NCI-H748 treated with DMSO at 0.1 percent for 48 hours (cell line): ENCODE data around the gene FOXJ2.
"Not testable (repeated sequence)": the region's sequence is repeated elsewhere in the genome, so short reads cannot be mapped to it uniquely, and the experiment has no call there.

Experiments
- DNase-seq: peaks from one replicate; lab custom pipeline; 2025; lab: John Stamatoyannopoulos, UW

The FOXJ2 gene

DNA sequence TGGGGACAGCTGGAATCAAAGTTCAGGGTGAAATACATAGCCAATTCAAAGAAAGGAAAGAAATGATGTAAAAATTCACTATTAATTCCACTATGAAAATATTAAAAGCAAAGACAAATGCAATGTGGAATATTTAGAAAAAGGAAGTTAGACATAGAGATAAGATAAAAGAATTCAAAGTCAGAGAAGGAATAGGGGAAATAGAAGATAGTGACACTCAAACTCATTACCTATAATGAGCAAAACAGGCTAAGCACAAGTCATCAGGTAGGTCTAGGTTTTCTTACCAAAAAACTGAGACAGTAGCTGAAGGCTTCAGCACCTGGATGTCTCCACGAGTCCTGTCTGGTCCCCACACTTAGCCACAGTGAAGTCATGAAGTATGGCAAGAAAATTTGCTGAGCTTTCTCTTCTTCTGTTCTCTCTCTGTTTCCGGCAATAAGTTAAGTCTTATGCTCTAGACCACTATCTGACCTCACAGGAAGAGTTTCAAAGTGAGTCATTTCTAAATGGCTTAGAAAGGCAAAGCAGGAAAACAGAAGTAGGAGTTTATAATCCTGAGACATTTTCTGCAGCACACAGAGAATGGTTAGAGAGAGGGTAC is 33.6 kb downstream of the FOXJ2 start, which contains the start of gene C3AR1:
C3AR1 (minus strand) TSS at position 369 of the 604 bp plus-strand sequence. CDS start 6,174 bp downstream, outside the sequence.
- no peak for DNase-seq

DNA sequence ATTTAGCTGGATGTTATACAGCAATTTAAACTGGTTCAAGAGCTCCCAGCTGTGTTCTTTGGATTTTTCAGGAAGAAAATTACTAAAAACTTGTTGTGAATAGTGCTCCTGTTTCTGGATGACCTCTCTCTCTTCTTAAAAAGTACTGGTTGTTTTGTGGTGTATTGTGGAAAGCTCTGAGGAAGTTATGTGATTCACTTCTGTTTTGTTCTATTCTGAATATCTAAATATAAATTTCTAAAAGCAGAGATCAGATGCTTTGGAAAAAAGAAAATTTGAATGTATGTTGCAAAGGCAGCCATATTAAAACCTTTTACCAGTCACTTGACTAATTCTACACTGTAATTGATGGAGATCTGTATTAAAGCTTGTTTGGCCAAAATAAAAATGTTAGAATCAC is 37.1 kb downstream of the FOXJ2 start:
- DNase-seq = no peak

DNA sequence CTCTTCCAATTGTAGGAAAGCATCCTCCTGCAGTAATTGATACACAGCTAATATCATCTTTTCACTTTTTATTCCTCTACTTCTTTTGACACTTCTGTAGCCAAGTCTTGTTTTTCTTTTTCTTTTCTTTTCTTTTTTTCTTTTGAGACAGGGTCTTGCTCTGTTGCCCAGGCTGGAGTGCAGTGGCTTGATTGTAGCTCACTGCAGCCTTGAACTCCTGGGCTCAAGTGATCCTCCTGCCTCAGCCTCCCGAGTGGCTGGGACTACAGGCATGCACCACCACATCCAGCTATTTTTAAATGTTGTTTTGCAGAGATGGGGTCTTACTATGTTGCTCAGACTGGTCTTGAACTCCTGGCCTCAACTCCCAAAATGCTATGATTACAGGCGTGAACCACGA is 39.3 kb downstream of the FOXJ2 start:
- DNase-seq = not testable (repeated sequence)

DNA sequence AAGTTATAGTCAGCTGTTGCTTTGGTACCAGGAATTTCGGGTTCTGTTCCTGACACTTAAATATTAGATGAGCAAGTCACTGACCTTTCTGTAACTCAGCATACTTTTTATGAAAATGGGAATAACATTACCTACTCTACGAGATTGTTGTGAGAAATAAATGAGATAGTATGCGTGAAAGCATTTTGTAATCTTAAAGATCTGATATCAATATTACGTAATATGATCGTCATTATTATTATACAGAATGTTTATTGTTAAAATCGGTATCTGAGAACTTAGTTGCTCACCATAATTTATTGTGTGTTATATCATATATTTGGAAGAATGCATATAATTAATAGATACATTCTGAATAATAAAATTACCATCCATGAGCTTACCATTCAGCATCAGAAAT is 43.4 kb downstream of the FOXJ2 start:
- DNase-seq = no peak

DNA sequence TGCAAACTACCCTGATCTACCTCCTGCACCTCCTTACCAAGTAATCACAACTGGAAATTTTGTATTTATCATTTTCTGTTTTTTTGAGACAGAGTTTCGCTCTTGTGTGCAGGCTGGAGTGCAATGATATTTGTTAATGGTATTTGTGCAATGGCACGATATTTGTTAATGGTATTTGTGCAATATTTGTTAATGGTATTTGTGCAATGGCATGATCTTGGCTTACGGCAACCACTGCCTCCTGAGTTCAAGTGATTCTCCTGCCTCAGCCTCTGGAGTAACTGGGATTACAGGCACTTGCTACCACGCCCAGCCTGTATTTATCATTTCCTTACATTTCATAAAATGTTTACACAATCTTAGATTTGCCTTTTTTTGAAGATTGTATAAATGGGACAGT is 43.9 kb downstream of the FOXJ2 start:
- no peak for DNase-seq

DNA sequence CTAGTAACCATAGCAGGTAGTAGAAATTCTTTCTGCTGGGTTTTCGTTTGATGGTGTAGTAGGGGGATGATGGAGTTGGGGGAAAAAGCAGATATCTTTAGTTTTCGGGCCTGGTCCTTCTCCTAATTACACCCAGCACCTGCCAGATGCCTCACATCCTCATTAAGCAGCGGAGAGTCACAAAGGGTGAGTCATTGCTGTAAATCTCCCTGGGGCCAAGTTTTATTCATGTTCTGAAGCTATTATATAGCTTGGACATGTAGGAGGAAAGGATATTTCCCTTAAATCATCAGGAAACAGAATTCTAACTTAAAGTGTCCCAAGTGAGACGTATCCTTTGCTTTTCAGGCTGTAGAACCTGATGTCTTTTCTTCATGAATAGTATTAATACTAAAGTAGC is 44.7 kb downstream of the FOXJ2 start:
- DNase-seq = no peak

DNA sequence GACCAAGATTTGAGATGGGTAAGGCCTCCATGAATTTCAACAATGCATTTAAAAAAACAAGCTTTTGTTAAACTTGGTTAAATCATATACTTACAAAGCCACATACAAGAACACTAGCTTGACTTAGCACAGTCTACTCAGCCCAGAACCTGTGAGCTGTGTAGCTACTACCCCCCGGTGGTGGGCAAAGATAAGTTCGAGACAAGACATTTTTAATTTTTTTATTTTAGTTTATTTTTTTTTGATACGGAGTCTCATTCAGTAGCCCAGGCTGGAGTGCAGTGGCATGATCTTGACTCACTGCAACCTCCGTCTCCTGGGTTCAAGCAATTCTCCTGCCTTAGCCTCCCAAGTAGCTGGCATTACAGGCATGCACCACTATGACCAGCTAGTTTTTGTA is 45.9 kb downstream of the FOXJ2 start:
- no peak for DNase-seq

DNA sequence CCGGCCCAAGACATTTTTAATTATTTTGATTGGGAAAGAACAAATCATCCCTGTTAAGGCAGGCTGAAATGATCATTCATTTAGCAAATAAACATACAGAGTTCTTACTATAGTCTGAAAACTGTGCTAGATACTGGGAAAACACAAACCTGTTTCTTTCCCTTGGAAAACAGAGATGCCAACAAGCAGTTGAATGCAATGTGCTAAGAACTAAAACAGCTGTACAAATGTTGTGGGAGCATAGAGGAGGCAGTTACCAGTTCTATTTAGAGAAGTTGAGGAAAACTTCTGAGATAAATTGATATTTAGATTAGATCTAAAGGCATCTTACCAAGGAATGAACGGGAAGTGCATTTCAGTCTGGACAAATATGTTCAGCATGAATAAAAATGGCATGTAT is 46.4 kb downstream of the FOXJ2 start:
- no peak for DNase-seq

DNA sequence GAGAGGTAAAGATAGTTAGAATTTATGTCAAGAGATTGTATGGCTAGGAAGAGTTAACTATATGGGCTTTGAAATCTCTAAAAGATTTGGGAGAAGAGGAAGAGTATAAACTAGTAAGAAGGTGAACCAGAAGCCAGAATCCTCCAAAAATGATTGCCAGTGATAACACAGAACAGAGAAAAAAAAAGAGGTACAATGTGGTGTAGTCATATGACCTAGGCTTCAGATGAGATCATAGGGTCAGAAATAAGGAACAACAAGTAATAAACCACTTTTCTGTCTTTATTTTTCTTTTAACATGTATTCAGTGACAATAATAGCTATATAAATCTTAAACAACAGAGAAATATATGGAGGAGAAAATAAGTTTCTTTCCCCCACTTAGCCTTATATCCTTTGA is 47.6 kb downstream of the FOXJ2 start:
- no peak for DNase-seq

DNA sequence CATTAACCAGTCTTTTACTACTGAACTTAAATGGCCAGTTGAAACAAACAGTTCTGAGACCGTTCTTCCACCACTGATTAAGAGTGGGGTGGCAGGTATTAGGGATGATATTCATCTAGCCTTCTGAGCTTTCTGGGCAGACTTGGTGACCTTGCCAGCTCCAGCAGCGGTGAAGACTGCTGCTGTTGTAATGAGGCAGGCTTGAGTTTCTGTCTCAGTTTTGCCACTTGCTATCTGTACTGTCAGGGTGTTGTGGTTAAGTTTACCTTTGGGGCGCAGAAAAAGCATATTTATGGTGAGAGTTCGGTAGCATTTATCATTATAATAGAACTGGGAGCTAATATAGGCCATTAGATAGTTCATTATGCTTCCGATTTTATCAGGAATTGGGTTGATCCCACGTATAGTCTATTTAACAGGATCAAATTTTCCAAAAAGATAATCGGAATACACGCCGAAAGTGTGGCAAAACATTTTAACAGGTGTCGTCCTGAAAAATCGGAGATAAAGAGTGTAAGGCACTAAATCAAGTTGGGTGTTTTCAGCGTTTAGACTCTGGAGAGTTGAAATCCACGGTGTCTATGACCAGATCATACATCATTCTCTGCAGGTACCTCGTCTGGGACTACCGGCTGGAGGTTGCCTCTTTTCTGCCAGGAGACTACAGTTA is 48.9 kb downstream of the FOXJ2 start:
- DNase-seq = no peak

DNA sequence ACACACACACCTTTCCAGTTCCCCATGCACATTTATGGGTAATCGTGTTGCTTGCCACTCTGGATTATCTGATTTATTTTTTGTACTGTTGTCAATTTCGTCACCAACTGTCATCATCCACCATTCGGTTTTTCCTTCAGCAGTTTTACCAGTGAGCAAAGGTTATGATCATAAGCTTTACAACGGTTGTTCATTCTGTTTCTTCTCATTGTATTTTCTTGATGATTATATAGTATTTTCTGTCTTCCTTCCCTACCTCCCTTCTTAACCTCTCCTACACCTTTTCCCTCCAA is 50.2 kb downstream of the FOXJ2 start:
- DNase-seq = no peak

DNA sequence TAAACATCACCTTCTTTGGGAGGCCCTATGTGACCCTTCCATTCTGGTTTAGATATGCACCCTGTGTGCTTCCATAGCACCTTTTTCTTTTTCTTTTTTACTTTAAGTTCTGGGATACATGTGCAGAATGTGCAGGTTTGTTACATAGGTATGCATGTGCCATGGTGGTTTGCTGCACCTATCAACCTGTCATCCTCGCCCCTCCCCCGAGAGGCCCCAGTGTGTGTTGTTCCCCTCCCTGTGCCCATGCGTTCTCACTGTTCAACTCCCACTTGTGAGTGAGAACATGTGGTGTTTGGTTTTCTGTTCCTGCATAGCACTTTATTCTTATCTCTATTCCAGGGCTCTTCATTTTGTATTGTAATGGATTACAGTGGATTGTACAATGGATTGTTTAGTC is 51.8 kb downstream of the FOXJ2 start:
- DNase-seq = not testable (repeated sequence)

DNA sequence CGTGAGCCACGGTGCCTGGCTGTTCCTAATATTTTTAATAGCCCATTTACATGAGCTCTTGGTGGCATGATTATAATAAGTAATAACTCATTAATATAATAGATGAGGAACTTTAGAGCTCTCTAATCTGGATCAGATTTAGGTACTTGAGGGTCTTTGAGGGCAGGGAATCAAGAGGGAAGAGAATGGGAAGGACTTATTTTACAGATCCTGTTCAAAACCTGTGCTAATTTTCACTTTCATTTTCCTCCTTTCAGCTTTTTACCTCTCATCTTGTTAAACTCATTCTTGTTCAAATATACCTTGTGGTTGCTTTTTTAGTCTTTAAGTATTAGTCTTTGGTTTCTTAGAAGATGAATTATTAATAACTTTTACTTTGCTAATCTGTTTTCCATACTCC is 55.1 kb downstream of the FOXJ2 start:
- no peak for DNase-seq

DNA sequence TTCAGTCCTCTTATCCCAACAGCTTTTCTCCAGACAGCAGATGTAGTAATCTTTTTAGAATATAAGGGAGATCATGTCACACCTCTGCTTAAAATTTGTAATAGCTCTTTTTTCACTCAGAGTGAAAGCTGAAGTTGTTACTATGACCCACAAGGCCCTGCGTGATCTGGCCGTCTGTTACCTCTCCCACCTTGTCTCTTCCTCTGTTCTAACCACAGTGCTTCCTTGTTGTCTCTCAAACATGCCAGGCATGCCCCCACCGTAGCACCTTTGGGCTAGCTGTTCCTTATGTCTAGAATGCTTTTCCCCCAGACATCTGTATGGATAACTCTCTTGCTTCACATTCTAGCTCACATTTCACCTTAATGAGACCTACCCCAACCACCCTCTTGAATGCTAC is 56.1 kb downstream of the FOXJ2 start:
- no peak for DNase-seq

DNA sequence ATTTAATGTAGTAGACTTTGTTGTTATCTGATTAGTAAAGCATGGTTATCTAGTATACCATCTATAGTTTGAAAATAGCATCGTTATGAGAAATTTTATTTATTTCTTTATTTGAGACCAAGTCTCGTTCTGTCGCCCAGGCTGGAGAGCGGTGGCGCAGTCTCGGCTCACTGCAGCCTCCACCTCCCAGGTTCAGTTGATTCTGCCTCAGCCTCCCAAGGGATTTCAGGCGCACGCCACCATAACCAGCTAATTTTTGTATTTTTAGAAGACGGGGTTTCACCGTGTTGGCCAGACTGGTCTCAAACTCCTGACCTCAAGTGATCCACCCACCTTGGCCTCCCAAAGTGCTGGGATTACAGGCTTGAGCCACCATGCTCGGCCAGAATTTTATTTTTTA is 56.8 kb downstream of the FOXJ2 start:
- not testable (repeated sequence) for DNase-seq

DNA sequence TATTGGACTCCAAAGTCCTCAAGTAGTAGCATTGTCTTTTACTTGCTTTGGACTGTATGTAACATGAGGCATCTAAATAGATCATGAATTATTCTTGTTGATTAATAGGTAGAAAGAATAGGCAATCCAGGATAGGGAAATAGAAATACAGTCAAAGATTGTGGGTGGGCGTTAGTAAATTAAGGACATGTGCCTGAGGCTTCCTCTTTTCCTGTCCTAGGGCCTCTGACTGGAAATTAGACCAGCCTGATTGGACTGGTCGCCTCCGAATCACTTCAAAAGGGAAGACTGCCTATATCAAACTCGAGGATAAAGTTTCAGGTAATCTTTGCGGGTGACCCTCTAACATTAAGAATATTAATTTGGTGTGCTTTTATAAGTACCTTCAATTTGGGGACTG is 57.2 kb downstream of the FOXJ2 start:
- no peak for DNase-seq

DNA sequence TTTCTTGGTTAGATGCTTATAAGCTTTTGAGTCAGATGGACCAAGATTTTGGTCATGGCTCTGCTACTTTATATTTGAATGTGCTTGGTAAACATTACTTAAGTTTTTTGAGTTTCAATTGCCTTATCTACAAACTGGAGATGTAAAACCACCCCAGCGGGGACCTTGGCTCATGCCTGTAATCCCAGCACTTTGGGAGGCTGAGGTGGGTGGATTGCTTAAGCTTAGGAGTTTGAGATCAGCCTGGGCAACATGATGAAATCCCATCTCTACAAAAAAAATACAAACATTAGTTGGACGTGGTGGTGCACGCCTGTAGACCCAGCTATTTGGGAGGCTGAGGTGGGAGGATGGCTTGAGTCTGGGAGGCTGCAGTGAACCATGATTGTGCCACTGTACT is 60.8 kb downstream of the FOXJ2 start:
- no peak for DNase-seq

DNA sequence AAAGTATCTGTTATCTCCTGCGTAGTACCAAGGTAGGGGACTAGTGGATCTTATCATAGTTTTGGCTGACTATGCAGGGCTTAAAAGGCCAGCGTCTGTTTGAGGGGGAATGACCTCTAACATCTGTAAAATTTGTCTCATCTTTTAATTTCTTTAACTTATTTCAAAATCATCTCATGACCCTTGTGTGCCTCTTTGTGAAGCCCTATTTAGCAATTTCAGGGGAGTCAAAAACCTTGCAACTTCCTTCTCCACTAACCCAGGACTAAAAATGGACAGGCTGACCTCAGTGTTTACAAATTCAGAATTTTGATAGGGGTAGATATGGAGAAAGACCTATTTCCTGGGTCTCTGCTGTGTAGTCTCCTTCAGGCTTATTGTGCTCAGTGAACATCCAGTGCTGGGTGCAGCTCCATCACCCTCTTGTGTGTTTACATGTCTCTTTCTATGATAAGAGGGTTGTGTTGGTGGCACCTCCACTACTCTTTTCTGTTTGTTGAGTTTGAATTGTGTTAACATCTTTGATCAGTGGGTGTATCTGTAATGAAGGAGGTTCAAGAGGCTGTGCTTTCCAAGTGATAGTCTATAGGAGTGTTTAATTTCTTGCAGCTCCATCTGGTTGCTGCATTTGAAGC is 63.9 kb downstream of the FOXJ2 start:
- no peak for DNase-seq

DNA sequence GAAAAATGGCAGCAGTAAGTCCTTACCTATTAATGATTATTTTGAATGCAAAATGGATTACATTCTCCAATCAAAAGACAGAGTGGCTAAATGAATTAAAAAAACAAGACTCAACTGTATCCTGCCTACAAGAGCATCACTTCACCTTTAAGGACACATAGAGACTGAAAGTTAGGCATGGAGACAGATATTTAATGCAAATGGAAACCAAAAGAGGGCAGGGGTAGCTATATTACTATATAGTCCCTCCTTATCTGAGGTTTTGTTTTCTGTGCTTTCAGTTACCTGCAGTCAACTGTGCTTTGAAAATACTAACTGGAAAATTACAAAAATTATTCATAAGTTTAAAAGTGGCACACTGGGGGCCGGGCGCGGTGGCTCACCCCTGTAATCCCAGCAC is 66.7 kb downstream of the FOXJ2 start:
- no peak for DNase-seq
